Thoracic aorta (tissue), 2 donors: ENCODE data around the gene ZSCAN12. TPM values are rescaled to one million over a fixed set of nuclear protein-coding genes. Genes with fewer than 3 reads are reported as not detected.

Experiments
- ATAC-seq: fragments of 150-250 bp; one replicate; pipeline ENCODE4 v1.8.0; 2017; ENCODE audit warnings: low read depth; ENCODE audit not compliant: insufficient number of reproducible peaks, low FRiP score
- DNase-seq: peaks from one replicate; pipeline ENCODE4 v3.0.0-alpha.2; 2020; ENCODE audit warnings: low spot score
- H3K27ac ChIP-seq, 2 donors: fragments of 200-600 bp; sonication (generic); 1 replicate in 1 of 2; 2 replicates in 1 of 2; pipeline ENCODE4 v1.5.1; 2016; ENCODE audit warnings: mild to moderate bottlenecking in 2 of 2, moderate library complexity in 2 of 2
- H3K27me3 ChIP-seq: fragments of 200-600 bp; sonication (generic); replicated peaks from 2 replicates; pipeline ENCODE4 v1.6.0; 2016; ENCODE audit warnings: mild to moderate bottlenecking; ENCODE audit not compliant: insufficient read depth
- H3K36me3 ChIP-seq: fragments of 200-600 bp; sonication (generic); one replicate; pipeline ENCODE4 v1.5.1; 2016
- H3K4me1 ChIP-seq, 2 donors: fragments of 200-600 bp; sonication (generic); 1 replicate in 1 of 2; 2 replicates in 1 of 2; pipeline versions ENCODE4 v1.5.1 to v1.6.0; 2016; ENCODE audit warnings: low read depth in 2 of 2, mild to moderate bottlenecking in 1 of 2; ENCODE audit not compliant: control insufficient read depth in 1 of 2
- H3K4me3 ChIP-seq: fragments of 200-600 bp; sonication (generic); 2 replicates; pipeline ENCODE4 v1.5.1; 2016; ENCODE audit warnings: mild to moderate bottlenecking
- H3K9me3 ChIP-seq: fragments of 200-600 bp; sonication (generic); 2 replicates; pipeline ENCODE4 v1.5.1; 2016
- CTCF ChIP-seq: fragments of 200-600 bp; sonication (generic); IDR thresholded peaks from one replicate; pipeline ENCODE4 v1.5.1; 2019; ENCODE audit warnings: antibody characterized with exemption
- total RNA-seq, 2 donors: library from RNA; depleted of rRNA; stranded (reverse); fragments of >200 nt; gene quantifications; one replicate each; pipeline versions ENCODE4 v1.1.0 to v1.2.3, GENCODE V29; 2016

The ZSCAN12 gene
- total RNA-seq, 2 donors from 2014 or later: 1.6 to 4.3 TPM

DNA sequence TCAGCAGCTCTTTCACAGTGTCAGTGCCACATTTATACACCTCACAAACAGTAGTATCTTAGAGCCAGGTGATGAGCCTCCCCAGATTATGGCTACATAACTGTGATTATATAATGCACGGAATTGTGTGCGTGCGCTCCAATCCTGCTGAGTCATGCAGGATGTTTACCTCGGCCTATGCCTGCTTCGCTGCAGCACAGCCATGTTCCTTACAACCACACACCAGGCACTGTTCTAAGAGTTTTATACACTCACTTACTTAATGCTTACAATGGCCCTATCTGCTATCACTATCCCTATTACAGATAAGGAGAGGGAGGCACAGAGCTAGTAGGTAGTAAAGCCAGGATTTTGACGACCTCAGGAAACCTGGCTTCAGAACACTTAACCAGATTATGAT, 42.5 kb downstream of the ZSCAN12 start:
- H3K27ac ChIP-seq: no peak overlapping the region
- no peaks in the 10 kb centered on the region for H3K27me3 ChIP-seq
- TF ChIP-seq CTCF: no peak
- H3K9me3 ChIP-seq: no peaks in the 10 kb centered on the region
- DNase-seq: no peak
- H3K36me3 ChIP-seq: peaks cover 11% of the 10 kb centered on the region
- no peak for ATAC-seq
- no peak overlapping the region for H3K4me3 ChIP-seq
- H3K4me1 ChIP-seq: peaks cover 9 to 18% of the 10 kb centered on the region in 2 donors

GRCh38 chr6:28356666-28357020, 42.9 kb downstream of the ZSCAN12 start:
- H3K9me3 ChIP-seq: no peaks in the 10 kb centered on the region
- no peaks in the 10 kb centered on the region for H3K27me3 ChIP-seq
- peak overlapping the region in 1 of 2 donors; percentile 82 for H3K27ac ChIP-seq
- H3K36me3 ChIP-seq: peaks cover 8% of the 10 kb centered on the region
- ATAC-seq (no peak), DNase-seq (no peak)
- no peak for TF ChIP-seq CTCF
- no peak overlapping the region for H3K4me3 ChIP-seq
- peaks cover 9 to 18% of the 10 kb centered on the region in 2 donors for H3K4me1 ChIP-seq

DNA sequence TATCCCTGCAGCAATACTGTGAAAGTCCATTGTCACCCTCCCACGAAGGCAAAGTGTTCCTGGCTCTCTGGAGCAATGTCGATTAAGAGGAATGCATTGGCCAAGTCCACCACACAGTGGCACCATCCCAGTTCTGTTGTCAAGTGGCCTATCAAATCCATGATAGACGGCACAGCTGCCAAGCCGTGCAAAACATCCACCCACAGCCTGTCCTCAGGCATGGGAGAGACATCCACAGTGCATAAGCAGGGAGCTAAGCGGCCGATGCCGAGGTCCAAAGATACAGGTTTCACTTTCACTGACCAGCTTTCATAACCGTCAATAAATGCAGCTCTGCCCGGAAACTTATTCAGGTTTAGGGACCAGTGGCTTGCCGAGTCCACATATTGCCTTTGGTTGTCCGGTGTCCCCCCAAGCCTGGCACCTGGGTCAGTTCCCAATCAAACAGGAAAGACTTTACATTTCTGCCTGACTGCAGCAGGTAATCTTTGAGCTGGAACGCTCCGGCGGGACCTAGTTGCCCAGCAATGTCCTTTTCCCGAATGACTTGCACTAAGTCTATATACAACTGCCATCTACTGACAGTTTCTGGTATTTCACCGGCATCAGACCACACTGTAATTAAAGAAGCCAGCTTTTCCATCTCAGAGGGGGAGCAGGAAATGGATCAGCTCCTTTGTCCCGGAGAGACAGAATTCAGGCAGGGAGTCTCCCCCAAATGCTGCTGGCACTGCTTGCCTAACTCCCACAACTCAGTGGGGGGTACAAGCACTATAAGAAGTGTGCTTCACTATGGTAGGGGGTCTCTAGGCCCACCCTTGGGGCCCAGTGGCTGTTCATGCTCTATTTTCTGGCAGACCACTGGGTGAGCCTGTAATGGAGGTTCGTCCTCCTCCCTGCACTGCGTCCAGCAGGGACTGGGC, 43.5 kb downstream of the ZSCAN12 start:
- peak; percentile 84 for TF ChIP-seq CTCF
- peaks cover 12 to 24% of the 10 kb centered on the region in 2 donors for H3K4me1 ChIP-seq
- no peaks in the 10 kb centered on the region for H3K27me3 ChIP-seq
- DNase-seq (peak; percentile 58), ATAC-seq (peak; percentile 91)
- H3K36me3 ChIP-seq: peaks cover 4% of the 10 kb centered on the region
- H3K27ac ChIP-seq: peak overlapping the region; percentile 36 to 82
- no peaks in the 10 kb centered on the region for H3K9me3 ChIP-seq
- H3K4me3 ChIP-seq: peak overlapping the region; percentile 94

GRCh38 chr6:28354688-28355554, 44.6 kb downstream of the ZSCAN12 start:
- TF ChIP-seq CTCF: no peak
- Histone ChIP-seq H3K36me3 (no peaks in the 10 kb centered on the region), H3K27me3 (no peaks in the 10 kb centered on the region), H3K27ac (peak overlapping the region; percentile 36 to 82), H3K4me3 (peak overlapping the region; percentile 94), H3K4me1 (peaks cover 20 to 33% of the 10 kb centered on the region in 2 donors), H3K9me3 (no peaks in the 10 kb centered on the region)
- DNase-seq (no peak), ATAC-seq (no peak)
